HG02885 (cell line): ENCODE measurements around the gene HOXA4.

Experiments used
- ATAC-seq: cut with Tn5 transposase; IDR thresholded peaks from one replicate; pipeline ENCODE4 v1.9.1; 2021; ENCODE audit warnings: mild to moderate bottlenecking; ENCODE audit not compliant: unreplicated experiment, poor library complexity

HOXA4 gene

GRCh38 chr7:27159266-27160144 lies 28.9 kb upstream of the HOXA4 start:
- ATAC-seq = no peak

GRCh38 chr7:27158436-27159265 lies 28.1 kb upstream of the HOXA4 start:
- no peak for ATAC-seq

GRCh38 chr7:27157702-27158431 lies 27.3 kb upstream of the HOXA4 start:
- no peak for ATAC-seq

- no peak for ATAC-seq
Measured at GRCh38 chr7:27156916-27157701, 26.6 kb upstream of the HOXA4 start.

- ATAC-seq = no peak
Measured at GRCh38 chr7:27156508-27156898, 25.9 kb upstream of the HOXA4 start, which contains the start of gene HOXA7. TSS of gene HOXA7 (minus strand) at chr7:27156675. CDS start at chr7:27156545, 130 bp downstream.

- no peak for ATAC-seq
Measured at GRCh38 chr7:27155816-27156507, 25.4 kb upstream of the HOXA4 start.

- no peak for ATAC-seq
Measured at GRCh38 chr7:27154901-27155815, 24.6 kb upstream of the HOXA4 start.

- no peak for ATAC-seq
Measured at GRCh38 chr7:27154369-27154768, 23.8 kb upstream of the HOXA4 start.

- ATAC-seq = no peak
Measured at GRCh38 chr7:27153526-27153925, 23.0 kb upstream of the HOXA4 start.

GRCh38 chr7:27152816-27153442 lies 22.4 kb upstream of the HOXA4 start:
- ATAC-seq = no peak

GRCh38 chr7:27151931-27152815 lies 21.6 kb upstream of the HOXA4 start, which contains the start of gene HOXA3:
TSS of gene HOXA3 (minus strand) at chr7:27152583. CDS start at chr7:27110640, 41,943 bp downstream.
- ATAC-seq = no peak

- no peak for ATAC-seq
Measured at GRCh38 chr7:27151341-27151930, 20.9 kb upstream of the HOXA4 start.

GRCh38 chr7:27150568-27151340 lies 20.2 kb upstream of the HOXA4 start:
- ATAC-seq = peak; percentile 90

GRCh38 chr7:27149842-27150567 lies 19.4 kb upstream of the HOXA4 start:
- no peak for ATAC-seq
